ENCODE data around the gene APEH. TPM values are rescaled to one million over a fixed set of nuclear protein-coding genes. Genes with fewer than 3 reads are reported as not detected.

The APEH gene
- polyA plus RNA-seq, 4 donors: 66.2 to 87.8 (median 81.9) TPM

DNA sequence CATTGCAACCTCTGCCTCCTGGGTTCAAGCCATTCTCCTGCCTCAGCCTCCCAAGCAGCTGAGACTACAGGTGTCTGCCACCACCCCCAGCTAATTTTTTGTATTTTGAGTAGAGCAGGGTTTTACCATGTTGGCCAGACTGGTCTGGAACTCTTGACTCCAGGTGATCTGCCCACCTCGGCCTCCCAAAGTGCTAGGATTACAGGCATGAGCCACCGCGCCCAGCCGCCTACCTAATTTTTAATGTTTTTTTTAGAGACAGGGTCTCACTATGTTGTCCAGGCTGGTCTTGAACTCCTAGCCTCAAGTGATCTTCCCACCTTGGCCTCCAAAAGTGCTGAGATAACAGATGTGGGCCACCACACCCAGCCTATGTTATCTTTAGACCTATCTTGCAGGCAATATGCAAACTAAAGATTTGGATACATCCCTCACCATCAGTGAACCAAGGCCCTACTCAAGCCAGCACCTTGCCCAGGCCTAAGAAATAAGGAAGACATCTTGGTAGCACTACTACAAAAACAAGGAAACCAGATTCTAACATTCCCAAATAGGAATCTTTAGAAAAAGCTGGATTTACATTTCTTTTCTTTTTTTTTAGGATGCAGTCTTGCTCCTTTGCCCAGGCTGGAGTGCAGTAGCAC lies 55.9 kb downstream of the APEH start:
- Histone ChIP-seq H3K4me1 (ENCODE audit: control insufficient read depth in 3 of 3, insufficient read depth in 2 of 3, low read depth in 1 of 3, low read length in 2 of 3) (peaks cover 0 to 2% (median 0%) of the 10 kb centered on the region in 3 donors), H3K4me3 (ENCODE audit: low read depth in 1 of 3, low read length in 3 of 3) (no peak overlapping the region), H3K27ac (ENCODE audit: low read depth in 1 of 3, low read length in 2 of 3) (no peak overlapping the region), H3K27me3 (ENCODE audit: control insufficient read depth in 3 of 3, insufficient read depth in 3 of 3, low read length in 3 of 3) (no peaks in the 10 kb centered on the region), H3K9me3 (ENCODE audit: control insufficient read depth in 2 of 2, insufficient read depth in 1 of 2, low read depth in 1 of 2, low read length in 1 of 2) (no peaks in the 10 kb centered on the region), H3K36me3 (ENCODE audit: control insufficient read depth in 3 of 3, insufficient read depth in 2 of 3, low read depth in 1 of 3, low read length in 3 of 3) (peaks cover 13 to 77% (median 16%) of the 10 kb centered on the region in 3 donors)
- FAIRE-seq (no peak), DNase-seq (no peak)
- WGBS, 3 donors: 94 to 100% (median 98%) methylated on average over 4 of the region's 4 CpGs

DNA sequence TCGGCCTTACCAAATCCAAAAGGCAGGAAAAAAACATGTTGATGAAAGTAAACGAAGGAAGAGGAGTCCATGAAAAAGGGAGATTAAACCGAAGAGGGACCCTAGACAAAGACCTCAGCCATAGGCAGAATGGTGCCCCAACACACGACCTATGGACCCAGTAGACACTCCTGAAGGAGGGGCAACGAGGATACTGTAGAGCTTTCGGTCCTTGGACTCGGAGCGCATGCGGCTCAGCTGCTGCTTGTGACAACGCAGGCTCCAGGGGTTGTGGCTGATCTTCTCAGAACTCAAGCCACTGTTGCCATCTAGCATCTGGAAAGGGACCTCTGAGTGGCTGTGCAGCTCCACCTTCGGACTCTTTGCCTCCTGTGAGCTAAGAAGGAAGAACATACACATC lies 58.4 kb downstream of the APEH start:
- WGBS, 3 donors: 73 to 87% (median 85%) methylated on average over 11 of the region's 11 CpGs
- H3K4me1 ChIP-seq (ENCODE audit: control insufficient read depth in 3 of 3, insufficient read depth in 2 of 3, low read depth in 1 of 3, low read length in 2 of 3): no peaks in the 10 kb centered on the region
- no peak for FAIRE-seq
- no peaks in the 10 kb centered on the region for H3K27me3 ChIP-seq (ENCODE audit: control insufficient read depth in 3 of 3, insufficient read depth in 3 of 3, low read length in 3 of 3)
- H3K36me3 ChIP-seq (ENCODE audit: control insufficient read depth in 3 of 3, insufficient read depth in 2 of 3, low read depth in 1 of 3, low read length in 3 of 3): peaks cover 12 to 68% (median 19%) of the 10 kb centered on the region in 3 donors
- H3K4me3 ChIP-seq (ENCODE audit: low read depth in 1 of 3, low read length in 3 of 3): no peak overlapping the region
- H3K27ac ChIP-seq (ENCODE audit: low read depth in 1 of 3, low read length in 2 of 3): no peak overlapping the region
- DNase-seq: no peak
- H3K9me3 ChIP-seq (ENCODE audit: control insufficient read depth in 2 of 2, insufficient read depth in 1 of 2, low read depth in 1 of 2, low read length in 1 of 2): no peaks in the 10 kb centered on the region

- DNase-seq (no peak), FAIRE-seq (no peak)
- Histone ChIP-seq H3K4me3 (ENCODE audit: low read depth in 1 of 3, low read length in 3 of 3) (no peak overlapping the region), H3K9me3 (ENCODE audit: control insufficient read depth in 2 of 2, insufficient read depth in 1 of 2, low read depth in 1 of 2, low read length in 1 of 2) (no peaks in the 10 kb centered on the region), H3K27ac (ENCODE audit: low read depth in 1 of 3, low read length in 2 of 3) (no peak overlapping the region), H3K27me3 (ENCODE audit: control insufficient read depth in 3 of 3, insufficient read depth in 3 of 3, low read length in 3 of 3) (no peaks in the 10 kb centered on the region), H3K36me3 (ENCODE audit: control insufficient read depth in 3 of 3, insufficient read depth in 2 of 3, low read depth in 1 of 3, low read length in 3 of 3) (peaks cover 17 to 70% (median 19%) of the 10 kb centered on the region in 3 donors), H3K4me1 (ENCODE audit: control insufficient read depth in 3 of 3, insufficient read depth in 2 of 3, low read depth in 1 of 3, low read length in 2 of 3) (no peaks in the 10 kb centered on the region)
- WGBS, 3 donors: 94 to 100% (median 98%) methylated on average over 1 of the region's 1 CpG
These were observed 59.4 kb downstream of the APEH start for GRCh38 chr3:49733551-49733950.

Other genes starting within 250 kb of the APEH start
- 10 to 100 TPM in 1 of 4 donors, 1 to 10 TPM in 3; 2.2 to 14.1 (median 5.4) TPM for gene NICN1, start 245.0 kb upstream of the APEH start, polyA plus RNA-seq
- 10 to 100 TPM in 2 of 4 donors, 1 to 10 TPM in 2; 3.8 to 42.6 (median 23.8) TPM for gene DAG1, start 204.1 kb upstream of the APEH start, polyA plus RNA-seq
- under 1 TPM in 3 of 4 donors, not detected in 1; under 0.01 to 0.69 (median 0.64) TPM for gene BSN, start 119.9 kb upstream of the APEH start, polyA plus RNA-seq
- gene MST1, start 15.1 kb downstream of the APEH start, polyA plus RNA-seq: 100 to 1,000 TPM; 157 to 488 (median 335) TPM
- gene RNF123, start 15.2 kb downstream of the APEH start, polyA plus RNA-seq: 10 to 100 TPM; 31.7 to 59.9 (median 38.0) TPM
- gene AMIGO3, start 45.3 kb downstream of the APEH start, polyA plus RNA-seq: 1 to 10 TPM in 1 of 4 donors, under 1 TPM in 2, not detected in 1; 0.81 to 1.1 (median 0.84) TPM
- gene GMPPB, start 49.6 kb downstream of the APEH start, polyA plus RNA-seq: 10 to 100 TPM; 18.1 to 47.1 (median 21.2) TPM
- gene IP6K1, start 112.2 kb downstream of the APEH start, polyA plus RNA-seq: 10 to 100 TPM; 14.8 to 27.1 (median 18.2) TPM
- under 1 TPM in 1 of 4 donors, not detected in 3; 0.15 TPM for gene CDHR4, start 125.5 kb downstream of the APEH start, polyA plus RNA-seq
- gene INKA1, start 128.9 kb downstream of the APEH start, polyA plus RNA-seq: 1 to 10 TPM in 3 of 4 donors, under 1 TPM in 1; 0.67 to 2.9 (median 2.4) TPM
- gene UBA7, start 139.6 kb downstream of the APEH start, polyA plus RNA-seq: 100 to 1,000 TPM in 1 of 4 donors, 10 to 100 TPM in 3; 27.7 to 160 (median 69.3) TPM
- gene TRAIP, start 182.2 kb downstream of the APEH start, polyA plus RNA-seq: 1 to 10 TPM; 1.4 to 8.1 (median 5.5) TPM
- gene CAMKV, start 195.6 kb downstream of the APEH start, polyA plus RNA-seq: 10 to 100 TPM in 1 of 4 donors, under 1 TPM in 2, not detected in 1; 0.15 to 32.1 (median 0.81) TPM
- gene MST1R, start 229.5 kb downstream of the APEH start, polyA plus RNA-seq: 100 to 1,000 TPM in 2 of 4 donors, 10 to 100 TPM in 2; 46.8 to 145 (median 84.5) TPM

All from small intestine (tissue), 7 donors.